Measurements from ENCODE around the gene WASF2. TPM values are rescaled to one million over a fixed set of nuclear protein-coding genes. Genes with fewer than 3 reads are reported as not detected.

Gene WASF2
- total RNA-seq, 6 experiments from 2014 or later = 18.4 to 38.1 (median 26.5) TPM

DNA sequence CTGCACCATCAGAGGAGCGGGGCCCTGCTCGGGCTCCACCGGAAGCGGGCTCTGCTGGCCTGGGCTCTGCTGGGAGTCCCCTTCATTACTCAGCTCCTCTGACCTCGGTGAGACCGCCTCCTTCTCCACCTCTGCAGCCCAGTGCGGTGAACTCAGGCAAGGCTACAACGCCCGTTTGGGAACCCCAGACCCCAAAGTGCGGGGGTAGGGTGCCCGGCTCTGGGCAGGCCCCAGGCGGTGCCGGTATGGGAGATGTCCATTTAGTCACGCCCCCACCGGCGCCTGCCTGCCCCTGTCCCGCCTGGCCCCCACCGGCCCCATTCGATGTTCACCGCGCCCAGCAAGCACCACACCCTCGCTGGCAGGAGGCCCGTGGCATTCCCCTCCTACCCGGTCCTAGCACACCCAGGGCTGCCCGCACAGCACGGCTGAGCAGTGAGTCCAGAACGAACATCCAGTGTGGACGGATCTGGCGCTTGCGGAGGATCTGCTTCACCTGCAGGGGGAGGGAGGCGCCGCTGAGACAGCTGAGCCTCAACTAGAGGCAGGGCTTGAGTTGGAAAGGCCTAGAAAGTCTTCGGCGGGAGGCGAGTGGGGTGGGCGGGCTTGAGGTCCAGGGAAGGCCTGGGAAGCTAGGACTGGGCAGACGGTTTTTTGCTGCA lies 133.2 kb downstream of the WASF2 start:
- H3K27me3 ChIP-seq = no peaks in the 10 kb centered on the region
- H3K4me1 ChIP-seq = peaks cover 0 to 8% (median 2%) of the 10 kb centered on the region in 4 donors
- H3K4me3 ChIP-seq = no peak overlapping the region
- intact Hi-C loops (cut with DNase I) = loop anchor here in 1 of 2 donors (5.0 kb wide), 1 partner anchor 36 kb away; the partner anchor contains the start of gene GPR3
- H3K9me3 ChIP-seq = no peaks in the 10 kb centered on the region
- ATAC-seq (no peak), DNase-seq (no peak)
- TF ChIP-seq CTCF (IDR thresholded peaks at IDR 0.05) (no peak), POLR2A (IDR thresholded peaks at IDR 0.05) (no peak)
- peaks cover 0 to under 1% (median 0%) of the 10 kb centered on the region in 4 donors for H3K36me3 ChIP-seq
- 57% methylated on average over 4 of the region's 37 CpGs for WGBS (ENCODE audit: insufficient coverage, low coverage, low lambda C conversion rate, missing lambda C conversion rate)
- H3K27ac ChIP-seq = no peak overlapping the region

GRCh38 chr1:27356277-27356618 lies 133.7 kb downstream of the WASF2 start:
- peaks cover 0 to 8% (median 2%) of the 10 kb centered on the region in 4 donors for H3K4me1 ChIP-seq
- DNase-seq = no peak
- no peak for TF ChIP-seq CTCF (IDR thresholded peaks at IDR 0.05)
- no peak for TF ChIP-seq POLR2A (IDR thresholded peaks at IDR 0.05)
- H3K4me3 ChIP-seq = no peak overlapping the region
- no peaks in the 10 kb centered on the region for H3K9me3 ChIP-seq
- no peak overlapping the region for H3K27ac ChIP-seq
- no peak for ATAC-seq
- intact Hi-C loops (cut with DNase I) = loop anchor here in 1 of 2 donors (5.0 kb wide), 1 partner anchor 36 kb away; the partner anchor contains the start of gene GPR3
- H3K36me3 ChIP-seq = no peaks in the 10 kb centered on the region
- H3K27me3 ChIP-seq = no peaks in the 10 kb centered on the region
- WGBS (ENCODE audit: insufficient coverage, low coverage, low lambda C conversion rate, missing lambda C conversion rate) = no CpG with 5 or more reads among the region's 13 CpGs

DNA sequence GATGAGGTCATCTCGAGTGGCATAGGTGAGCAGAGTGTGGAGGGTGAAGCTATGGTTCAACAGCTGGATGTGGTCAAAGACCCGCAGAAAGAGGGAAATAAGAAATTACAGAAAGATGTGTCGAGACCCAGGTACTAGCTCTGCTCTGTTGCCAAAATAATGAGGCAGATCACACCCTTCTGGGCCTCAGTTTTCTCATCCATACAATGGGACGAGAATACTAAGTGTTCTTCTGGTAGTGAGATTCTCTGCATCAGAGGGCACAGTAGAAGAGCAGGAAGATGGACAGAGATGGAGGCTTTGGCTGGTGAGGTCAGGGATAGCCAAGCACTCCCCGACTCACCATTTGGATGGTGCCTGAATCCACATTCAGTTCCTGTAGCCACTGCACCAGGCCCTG lies 134.3 kb downstream of the WASF2 start:
- WGBS (ENCODE audit: insufficient coverage, low coverage, low lambda C conversion rate, missing lambda C conversion rate) = 71% methylated on average over 5 of the region's 5 CpGs
- TF ChIP-seq POLR2A (IDR thresholded peaks at IDR 0.05) = no peak
- TF ChIP-seq CTCF (IDR thresholded peaks at IDR 0.05) = no peak
- Histone ChIP-seq H3K4me3 (no peak overlapping the region), H3K4me1 (peaks cover 0 to 8% (median 2%) of the 10 kb centered on the region in 4 donors), H3K9me3 (no peaks in the 10 kb centered on the region), H3K36me3 (no peaks in the 10 kb centered on the region), H3K27ac (no peak overlapping the region), H3K27me3 (no peaks in the 10 kb centered on the region)
- DNase-seq (no peak), ATAC-seq (no peak)
- intact Hi-C loops (cut with DNase I) = loop anchor here in 1 of 2 donors (5.0 kb wide), 1 partner anchor 37 kb away; the partner anchor contains the start of gene GPR3

Other genes starting within 250 kb of the WASF2 start
- 10 to 100 TPM; 15.1 to 22.6 (median 19.1) TPM for gene TMEM222, start 168.0 kb downstream of the WASF2 start, total RNA-seq
- gene SYTL1, start 148.1 kb downstream of the WASF2 start, total RNA-seq = 1 to 10 TPM in 1 of 6 experiments, under 1 TPM in 5; 0.37 to 1.7 (median 0.80) TPM
- 10 to 100 TPM in 2 of 6 experiments, 1 to 10 TPM in 4; 4.3 to 14.9 (median 5.6) TPM for gene MAP3K6, start 123.2 kb downstream of the WASF2 start, total RNA-seq
- gene FCN3, start 115.3 kb downstream of the WASF2 start, total RNA-seq = 100 to 1,000 TPM in 4 of 6 experiments, 10 to 100 TPM in 2; 81.6 to 213 (median 111) TPM
- gene CD164L2, start 106.8 kb downstream of the WASF2 start, total RNA-seq = under 1 TPM in 1 of 6 experiments, not detected in 5; 0.86 TPM
- under 1 TPM in 2 of 6 experiments, not detected in 4; 0.19 to 0.43 TPM for gene GPR3, start 97.5 kb downstream of the WASF2 start, total RNA-seq
- 10 to 100 TPM in 3 of 6 experiments, 1 to 10 TPM in 3; 5.5 to 21.3 (median 10.9) TPM for gene AHDC1, start 114.0 kb upstream of the WASF2 start, total RNA-seq
- gene FGR, start 145.0 kb upstream of the WASF2 start, total RNA-seq = 1 to 10 TPM; 2.5 to 10.0 (median 6.3) TPM
- 10 to 100 TPM in 5 of 6 experiments, 1 to 10 TPM in 1; 9.5 to 45.7 (median 33.2) TPM for gene IFI6, start 182.0 kb upstream of the WASF2 start, total RNA-seq
- gene FAM76A, start 235.8 kb upstream of the WASF2 start, total RNA-seq = 1 to 10 TPM; 3.5 to 7.4 (median 4.9) TPM

All from right lobe of liver (tissue), 6 donors.